Activated naive CD4-positive, alpha-beta T cell treated with Interleukin-2 at 50 U/mL for 16 hours (primary cell): ENCODE measurements around the gene APH1B.
"Not testable (repeated sequence)": the region's sequence is repeated elsewhere in the genome, so short reads cannot be mapped to it uniquely, and the experiment has no call there.

Experiments used
- DNase-seq: peaks from one replicate; pipeline ENCODE4 v3.0.0-alpha.2; 2020

APH1B gene

DNA sequence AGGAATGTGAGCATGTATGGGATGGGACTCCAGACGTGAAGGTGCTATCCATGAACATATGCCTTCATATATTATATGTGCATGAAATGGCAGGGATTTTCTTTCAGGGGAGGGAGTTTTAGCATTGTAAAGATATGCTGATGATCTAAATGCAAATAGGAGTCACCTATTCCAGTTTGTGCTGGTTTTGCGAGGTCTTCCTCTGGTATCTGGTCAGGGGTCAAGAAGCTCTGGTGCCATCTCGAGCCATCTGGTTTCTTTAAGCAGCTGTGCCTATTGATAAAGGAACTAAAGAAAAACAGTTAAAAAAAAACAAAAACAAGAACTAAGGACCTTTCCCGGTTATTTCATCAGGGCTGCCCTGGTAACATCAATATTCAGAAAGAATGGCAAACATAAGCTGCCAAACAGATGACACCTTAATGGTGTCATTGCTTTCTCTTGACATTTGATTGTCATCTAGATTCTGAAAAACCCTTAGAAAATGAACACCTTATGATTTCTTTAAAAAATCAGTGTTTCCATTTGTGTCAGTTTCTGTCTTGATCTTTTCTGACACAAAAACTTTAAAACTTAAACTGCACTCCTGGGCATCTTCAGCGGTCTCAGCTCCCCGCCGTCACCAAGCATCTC is 22.7 kb downstream of the APH1B start:
- DNase-seq, result no peak

DNA sequence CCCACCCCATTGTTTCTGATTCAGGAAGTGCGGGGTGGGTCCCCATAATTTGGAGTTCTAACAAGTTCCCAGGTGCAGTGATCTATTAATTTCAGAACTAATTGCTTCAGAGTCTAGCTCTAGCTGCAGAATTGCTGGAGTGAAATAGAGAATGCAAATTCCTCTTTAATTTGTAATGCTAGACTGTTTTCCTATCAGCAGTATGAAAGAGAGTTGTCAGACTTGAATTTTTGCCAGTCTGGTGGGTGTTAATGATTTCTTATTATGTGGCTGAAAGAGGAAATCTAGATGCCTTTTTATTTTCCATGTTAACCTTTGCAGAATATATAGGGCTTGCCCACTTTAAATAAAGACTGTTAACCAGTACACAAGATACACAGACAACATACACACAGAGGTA is 23.7 kb downstream of the APH1B start:
- DNase-seq, result no peak

DNA sequence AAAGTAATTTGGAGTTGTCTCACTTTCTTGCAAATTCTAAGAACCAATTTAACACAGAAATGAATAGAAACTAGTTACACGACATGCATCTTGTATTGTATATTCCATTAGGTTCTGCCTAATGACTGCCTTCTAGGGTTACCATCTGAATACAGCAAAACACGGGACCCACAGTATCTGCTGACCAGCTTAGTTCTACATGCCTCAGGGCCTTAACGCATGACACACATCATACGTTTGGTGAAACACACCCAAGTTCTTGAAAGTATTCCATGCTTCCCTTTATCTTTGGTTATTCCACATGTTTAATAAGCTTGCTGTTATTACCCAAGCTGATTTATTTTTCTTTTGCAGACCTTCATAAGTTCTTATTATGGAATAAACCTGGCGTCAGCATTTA is 27.9 kb downstream of the APH1B start:
- DNase-seq, result no peak

DNA sequence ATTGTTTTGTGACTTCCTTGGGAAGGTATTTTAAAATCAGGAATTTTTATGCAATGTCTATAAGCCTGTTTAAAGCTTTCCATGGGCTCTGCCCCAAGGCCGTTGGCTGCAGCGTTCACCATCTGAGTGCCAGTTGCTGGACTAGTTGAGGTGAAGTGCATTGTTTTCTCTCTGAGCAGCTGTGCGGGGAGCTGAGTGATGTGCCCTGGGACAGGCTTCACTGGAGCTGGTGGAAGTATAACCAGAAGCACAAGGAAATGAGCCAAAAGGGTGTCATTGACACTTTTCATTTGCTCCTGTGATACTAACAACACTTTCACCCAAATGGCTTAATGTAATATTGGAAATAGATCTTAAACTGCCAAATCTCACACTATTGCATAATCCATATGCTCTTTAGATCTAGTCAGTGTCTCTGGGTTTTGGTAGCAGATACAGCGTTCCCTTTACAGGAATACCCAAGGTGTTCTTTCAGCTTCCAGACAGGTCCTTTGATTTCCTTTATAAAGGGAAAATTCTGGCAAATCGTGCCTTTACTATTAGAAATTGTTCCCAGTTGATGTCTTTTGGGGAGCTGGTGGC is 29.2 kb downstream of the APH1B start:
- DNase-seq, result no peak

DNA sequence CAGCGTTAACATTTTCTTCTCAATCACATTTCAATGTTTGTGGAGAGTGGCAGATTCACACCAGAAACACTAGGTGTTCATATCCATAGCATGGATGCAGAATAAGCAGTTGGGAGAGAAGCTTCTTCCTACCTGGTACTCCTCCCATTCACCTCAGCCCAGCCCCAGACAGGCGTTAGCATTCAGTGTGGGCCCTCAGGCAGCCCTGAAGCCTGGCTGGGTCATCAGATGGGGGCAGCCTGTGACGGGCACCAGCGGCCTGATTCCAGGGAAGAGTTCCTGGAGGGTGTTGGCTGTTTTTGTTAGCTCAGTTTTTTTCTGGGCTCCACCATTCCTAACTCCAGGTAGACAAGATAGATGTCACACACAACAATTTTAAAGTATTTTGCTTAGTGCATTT is 31.1 kb downstream of the APH1B start:
- DNase-seq, result no peak

DNA sequence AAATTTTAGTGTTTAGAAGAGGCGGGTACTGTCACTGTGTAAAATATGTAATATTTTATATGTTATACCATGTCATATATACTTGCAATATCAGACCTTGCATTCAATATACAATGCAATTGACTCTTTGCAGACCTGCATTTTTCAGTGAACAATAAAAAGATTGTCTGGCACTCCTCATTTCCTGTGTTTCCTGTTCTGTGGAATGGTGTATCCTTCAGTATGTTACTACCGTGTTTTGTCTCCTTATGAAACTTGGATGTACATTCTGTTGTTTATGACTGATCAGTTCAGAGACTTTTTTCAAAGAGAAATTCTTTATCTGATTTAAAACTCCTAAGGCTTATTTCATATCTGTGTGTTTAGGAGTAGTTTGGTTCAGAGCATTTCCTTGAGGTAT is 31.5 kb downstream of the APH1B start:
- no peak for DNase-seq

DNA sequence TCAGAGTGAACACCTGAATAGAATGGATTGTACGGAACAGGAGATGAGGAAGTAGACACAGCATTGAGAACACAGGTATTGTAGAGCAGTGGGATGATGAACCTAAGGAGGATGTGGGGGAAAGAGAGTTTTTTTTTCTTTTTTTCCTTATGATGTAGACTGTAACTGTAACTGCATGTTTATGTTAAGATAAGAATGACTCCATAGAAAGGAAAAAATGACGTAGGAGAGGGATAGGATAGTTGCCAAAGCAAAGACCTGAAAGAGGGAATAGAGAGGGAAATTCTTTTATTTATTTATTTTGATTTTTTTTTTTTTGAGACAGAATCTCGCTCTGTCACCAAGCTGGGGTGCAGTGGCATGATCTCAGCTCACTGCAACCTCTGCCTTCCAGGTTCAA is 33.2 kb downstream of the APH1B start:
- no peak for DNase-seq

DNA sequence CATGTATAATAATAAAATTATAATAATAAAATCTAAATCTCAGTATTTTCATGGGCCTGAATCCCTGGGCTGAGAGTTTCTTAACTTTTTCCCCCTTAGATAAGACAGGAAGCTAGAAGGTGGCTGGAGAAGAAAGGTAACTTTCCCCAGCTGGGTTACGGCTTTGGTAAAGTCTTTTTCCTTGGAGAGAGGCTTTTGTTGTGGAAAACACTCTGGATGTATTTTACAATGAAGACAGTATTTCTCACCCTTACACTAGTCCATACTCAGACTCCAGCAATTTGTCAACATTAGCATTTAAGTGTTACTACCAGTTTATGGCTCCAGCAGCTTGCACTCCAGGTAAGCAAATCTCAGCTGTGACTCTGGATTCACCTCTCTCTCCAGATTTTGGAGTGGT is 34.9 kb downstream of the APH1B start:
- DNase-seq, result no peak

DNA sequence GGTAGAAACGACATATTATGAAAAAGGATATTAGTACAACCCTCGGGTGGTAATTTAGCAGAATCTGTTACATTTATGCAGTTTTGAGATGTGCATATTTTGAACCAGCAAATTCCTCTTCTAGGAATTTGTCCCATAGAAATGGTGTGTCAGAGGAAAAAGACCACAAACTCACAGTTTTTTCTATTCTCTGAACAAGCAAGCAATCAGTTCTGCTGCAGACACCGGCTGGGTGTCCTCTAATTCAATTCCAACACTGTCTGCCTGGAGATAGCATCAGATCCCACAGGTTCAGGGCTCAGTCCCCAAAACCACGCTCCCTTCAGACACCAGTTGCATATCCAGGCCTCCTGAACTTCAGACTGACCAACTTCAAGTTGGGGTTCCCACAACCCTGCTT is 36.4 kb downstream of the APH1B start:
- no peak for DNase-seq

DNA sequence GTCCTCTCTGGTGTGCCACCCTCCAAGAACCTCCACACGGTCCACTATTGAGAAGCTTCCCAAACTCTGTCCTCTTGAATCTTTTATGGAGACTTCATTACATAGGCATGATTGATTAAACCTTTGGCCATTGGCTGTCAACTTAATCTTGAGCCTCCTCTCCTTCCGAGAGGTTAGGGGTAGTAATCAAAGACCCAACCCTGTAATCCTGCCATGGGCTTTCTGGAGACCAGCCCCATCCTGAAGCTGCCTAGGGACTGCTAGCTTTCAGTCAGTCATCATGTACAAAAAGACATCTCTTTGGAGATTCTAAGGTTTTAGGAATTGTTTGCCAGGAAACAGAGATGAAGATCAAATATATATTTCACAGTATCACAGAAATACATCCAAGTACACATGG is 37.0 kb downstream of the APH1B start:
- DNase-seq, result no peak

DNA sequence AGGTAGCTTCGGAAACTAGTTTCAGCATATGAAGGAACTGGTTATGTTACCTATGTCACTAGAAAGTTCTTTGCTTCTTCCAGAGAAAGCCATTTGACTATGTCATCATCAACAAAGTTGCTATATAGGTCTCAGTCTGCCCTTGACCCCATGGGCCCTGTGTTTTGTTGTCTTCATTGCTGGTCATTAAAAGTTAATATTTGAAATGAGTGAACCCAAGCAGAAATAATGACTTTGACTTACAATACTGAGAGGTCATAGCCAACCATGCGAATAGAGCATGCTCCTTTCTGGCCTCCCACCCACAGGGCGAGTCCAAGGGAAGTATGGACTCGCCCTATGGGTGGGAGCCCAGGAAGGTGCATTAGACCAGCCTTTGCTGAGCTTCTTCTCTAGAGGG is 40.9 kb downstream of the APH1B start:
- DNase-seq, result no peak

DNA sequence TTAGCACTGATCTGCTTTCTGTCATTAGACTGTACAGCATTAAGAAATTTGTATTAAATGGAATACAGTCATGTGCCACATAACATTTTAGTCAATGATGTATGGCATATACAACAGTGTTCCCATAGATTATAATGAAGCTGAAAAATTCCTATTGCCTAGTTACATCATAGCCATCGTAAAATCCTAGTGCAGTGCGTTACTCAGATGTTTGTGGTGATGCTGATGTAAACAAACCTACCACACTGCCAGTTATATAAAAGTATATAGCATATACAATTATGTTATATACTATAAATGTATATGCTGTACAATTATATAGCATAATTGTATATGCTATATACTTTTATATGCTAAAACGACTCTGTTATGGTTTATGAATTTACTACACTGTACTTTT is 41.7 kb downstream of the APH1B start:
- no peak for DNase-seq

DNA sequence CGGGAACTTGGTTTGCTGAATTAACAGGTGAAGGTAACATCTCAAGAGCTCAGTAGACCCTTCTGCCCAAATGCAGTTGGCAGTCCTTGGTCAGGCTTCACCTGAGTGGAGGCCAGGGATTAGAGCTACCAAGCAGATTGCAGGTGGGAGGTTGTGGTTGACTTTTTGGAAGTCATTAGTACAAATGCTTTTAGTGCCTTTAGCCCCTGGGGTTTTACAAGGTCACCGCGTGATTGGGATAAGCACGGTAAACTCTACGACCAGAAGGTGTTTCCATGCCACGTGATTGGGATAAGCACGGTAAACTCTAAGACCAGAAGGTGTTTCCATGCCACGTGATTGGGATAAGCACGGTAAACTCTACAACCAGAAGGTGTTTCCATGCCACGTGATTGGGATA is 43.0 kb downstream of the APH1B start:
- not testable (repeated sequence) for DNase-seq

DNA sequence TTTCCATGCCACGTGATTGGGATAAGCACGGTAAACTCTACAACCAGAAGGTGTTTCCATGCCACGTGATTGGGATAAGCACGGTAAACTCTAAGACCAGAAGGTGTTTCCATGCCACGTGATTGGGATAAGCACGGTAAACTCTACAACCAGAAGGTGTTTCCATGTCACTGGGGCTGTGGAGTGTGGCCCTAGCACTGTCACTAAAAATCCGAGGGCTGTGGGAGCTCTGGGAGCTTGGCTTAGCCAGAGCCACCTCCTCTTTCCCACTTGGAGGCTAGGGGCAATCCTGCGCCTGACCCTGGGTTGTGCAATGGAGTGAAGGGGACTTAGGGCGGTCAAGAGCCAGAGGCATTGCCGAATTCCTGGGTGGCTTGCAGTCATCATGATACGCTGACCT is 43.6 kb downstream of the APH1B start:
- not testable (repeated sequence) for DNase-seq

DNA sequence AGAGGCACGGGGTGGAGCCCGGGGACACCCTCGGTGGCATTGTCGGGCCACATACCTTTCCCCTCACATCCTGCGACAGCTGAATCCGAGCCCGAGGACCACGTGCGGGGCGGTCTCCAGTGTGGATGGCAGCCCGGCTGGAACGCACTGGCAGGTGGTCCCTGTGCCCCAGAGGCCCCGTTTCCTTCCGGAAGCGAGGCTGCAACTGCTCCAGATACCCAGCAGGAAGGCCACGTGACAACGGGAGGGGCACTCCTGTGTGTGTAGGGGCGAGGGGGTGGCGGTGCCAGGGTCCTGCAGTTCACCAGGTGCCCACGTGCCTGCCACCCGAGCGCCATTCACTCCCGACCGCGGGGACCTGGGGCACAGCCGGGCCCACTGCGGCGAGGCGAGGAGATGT is 44.1 kb downstream of the APH1B start:
- DNase-seq, result no peak

DNA sequence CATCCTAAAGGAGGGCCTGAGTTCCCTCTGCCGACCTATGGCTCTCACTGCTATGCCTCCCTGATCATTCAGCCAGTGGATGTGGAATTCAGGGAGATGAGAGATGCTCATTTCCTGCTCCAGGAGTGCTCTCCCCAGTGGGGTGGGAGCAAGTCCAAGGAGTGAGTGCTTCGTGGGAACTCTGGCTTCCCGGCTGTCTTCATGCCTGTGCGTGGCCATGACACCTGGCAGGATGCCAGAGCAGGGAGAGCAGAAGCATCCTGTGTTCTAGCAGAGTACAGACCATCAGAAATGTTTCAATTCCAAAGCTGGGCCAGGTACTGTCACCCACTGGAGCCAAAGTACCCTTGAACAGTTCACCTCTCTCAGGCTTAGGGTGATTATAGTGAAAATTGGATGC is 45.1 kb downstream of the APH1B start:
- DNase-seq, result no peak

DNA sequence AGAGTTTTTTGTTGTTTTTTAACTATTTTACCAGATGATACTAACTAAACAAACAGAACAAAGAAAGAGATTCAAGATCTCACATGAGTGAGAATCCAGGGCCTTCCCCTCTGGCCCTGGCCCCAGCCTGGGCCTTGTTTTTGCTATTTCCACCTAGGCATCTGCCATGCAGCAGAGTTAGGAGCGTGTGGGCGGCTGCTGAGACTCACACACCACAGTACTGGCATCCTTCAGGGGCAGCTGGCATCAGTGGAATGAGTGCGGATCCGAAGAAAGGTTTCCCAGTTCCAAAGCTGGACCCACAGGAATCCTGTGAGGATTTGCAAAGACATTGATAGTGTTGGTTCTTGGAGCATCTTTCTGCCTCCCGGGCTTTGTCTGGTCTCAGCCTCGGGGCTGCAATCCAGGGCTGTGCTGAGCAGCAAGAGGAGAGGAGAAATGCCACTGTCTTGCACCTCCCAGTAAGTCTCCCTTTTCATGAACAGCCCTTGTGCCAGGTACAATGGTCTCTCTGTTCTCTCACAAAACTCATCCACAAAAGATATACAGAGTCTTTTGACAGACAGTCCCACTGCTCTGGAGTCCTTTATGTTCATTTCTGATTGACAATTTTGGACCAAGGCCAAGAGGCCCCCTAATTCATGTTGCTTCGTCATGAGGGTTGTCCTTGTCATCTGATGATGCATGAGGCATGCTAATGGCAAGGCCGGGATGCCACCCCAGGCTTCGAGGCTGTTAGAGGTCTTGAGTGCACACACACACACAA is 46.6 kb downstream of the APH1B start:
- no peak for DNase-seq

DNA sequence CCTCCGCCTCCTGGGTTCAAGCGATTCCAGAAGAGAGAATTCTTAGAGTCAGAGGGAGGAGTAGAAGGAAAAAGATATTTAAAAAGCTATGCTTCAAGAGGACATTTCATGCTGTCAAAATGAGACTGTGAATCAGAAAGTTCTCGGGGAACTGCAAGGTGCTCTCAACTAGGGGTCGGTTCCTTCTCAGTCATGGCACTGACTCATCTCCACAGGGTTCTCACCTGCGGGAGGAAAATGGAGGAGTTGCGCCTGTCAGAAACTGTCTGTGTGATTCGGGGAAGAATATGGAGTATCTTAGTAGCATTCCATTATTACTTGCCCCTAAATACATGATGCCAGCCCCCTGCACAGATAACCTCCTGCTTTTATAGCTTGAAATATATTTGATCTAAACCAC is 47.4 kb downstream of the APH1B start:
- no peak for DNase-seq

DNA sequence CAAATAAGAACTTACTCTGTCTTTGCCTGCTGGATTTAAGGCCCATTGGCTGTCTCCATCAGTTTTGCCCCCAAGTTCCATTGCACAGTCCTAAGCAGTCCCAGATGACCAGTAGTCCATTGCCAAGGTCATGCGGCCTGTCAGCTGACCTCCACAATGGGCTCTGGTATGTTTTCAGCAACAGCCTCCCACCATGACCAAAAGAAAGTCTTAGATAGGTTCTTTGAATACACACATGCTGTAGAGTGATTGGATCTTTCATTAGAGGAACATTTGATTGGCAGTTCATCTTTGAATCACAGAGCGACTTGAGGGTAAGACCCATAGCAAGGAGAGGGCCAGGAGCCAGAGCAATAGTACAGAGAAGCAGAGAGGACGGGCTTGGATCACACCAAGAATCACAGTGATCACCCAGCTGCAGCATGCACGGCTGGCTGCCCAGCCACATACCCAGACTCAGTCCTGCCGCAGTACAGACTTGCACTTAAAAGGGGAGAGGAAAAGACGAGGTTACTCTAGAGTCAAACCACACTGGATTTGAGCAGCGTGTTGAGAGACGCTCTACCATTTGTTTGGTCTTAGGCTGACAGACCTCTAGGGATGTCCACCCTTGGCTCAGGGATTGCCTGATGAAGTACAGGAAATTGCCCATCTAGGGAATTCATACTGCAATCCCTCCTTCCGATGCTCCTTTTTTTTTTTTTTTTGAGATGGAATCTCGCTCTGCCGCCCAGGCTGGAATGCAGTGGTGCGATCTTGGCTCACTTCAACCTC is 50.4 kb downstream of the APH1B start:
- DNase-seq, result no peak

DNA sequence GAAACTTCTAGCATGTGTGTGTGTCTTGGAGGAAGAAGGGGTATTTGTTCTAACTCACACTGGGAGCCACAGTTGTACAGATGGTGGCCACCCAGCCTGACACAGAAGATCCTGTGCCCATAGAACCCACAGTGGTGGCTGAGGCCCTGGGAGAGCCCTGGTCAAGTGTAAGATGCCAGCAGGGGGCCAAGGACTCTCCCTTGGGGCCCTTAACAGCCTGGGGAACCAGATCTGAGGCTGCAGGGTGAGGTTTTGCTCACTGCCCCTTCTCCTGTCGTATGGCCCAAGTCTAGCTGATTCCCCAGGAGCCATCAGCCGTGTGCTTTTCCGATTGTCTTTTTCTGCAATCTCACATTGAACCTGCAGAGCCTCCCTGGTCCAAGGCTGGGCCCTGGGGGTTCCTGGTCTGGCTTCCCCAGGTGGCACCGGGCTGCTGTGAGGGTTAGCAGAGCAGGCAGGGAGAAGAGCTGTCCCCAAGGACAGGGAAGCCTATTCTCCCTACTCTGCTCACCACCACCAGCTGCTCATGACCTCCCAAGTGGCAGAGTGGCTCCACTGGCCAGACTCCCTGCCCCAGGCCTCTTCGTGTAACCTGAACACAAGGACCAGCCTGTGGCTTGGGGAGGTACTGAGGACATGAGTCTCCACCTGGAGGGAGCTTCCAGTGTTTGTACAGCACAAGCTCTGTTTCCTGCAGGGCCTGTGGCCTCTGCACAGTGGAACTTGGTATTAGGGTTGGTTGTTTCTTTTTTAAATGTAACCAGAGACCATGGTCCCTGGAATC is 52.4 kb downstream of the APH1B start:
- DNase-seq, result no peak

DNA sequence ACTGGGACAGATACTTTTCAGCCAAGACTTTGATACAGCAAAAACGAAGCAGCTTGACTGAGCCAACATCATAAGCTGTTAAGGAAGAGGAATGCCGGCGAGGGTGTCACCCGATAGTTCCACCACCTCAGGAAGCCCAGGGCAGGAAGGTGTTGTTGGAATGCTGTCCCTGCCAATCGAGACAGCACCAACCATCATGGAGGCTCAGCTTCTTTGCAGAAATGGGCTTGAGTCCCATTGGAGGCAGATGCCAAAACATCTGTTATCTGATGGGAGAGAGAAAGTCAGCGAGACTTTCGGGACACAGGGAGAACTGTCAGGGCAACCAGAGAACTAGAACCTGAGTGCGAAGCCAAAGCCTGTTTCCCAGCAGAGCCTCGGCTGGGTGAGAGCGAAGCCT is 53.5 kb downstream of the APH1B start:
- no peak for DNase-seq

DNA sequence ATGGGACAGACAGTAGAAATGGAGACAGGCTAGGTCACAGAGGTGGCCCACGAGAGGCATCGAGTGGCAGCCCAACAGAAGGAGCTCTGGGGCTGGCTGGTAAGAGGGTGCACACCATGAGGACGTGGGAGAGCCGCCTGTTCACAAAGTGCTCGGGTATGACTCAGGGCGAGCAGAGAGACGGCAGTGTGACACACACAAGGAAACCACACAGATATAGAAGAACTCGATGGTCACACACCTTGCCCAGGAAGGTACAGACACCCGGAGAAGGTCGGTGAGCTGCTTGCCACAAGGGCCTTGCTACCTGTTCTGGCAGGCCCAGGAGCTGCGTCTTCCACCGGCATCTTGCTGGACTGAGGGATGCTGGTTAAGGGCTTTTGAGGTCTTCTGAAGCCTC is 54.1 kb downstream of the APH1B start:
- DNase-seq, result no peak
